ENCODE results near the gene COL1A2. TPM values are rescaled to one million over a fixed set of nuclear protein-coding genes. Genes with fewer than 3 reads are reported as not detected.

Gene COL1A2
- total RNA-seq, 1 experiment from 2014 or later: 42.1 TPM

GRCh38 chr7:94436018-94436604, 41.4 kb downstream of the COL1A2 start:
- Histone ChIP-seq H3T11ph (ENCODE audit: low read length) (no peak overlapping the region), H4K5ac (ENCODE audit: insufficient read length, low read depth, low read length) (no peak overlapping the region), H3K18ac (ENCODE audit: insufficient read length, low read depth, low read length) (no peak overlapping the region), H4K91ac (ENCODE audit: insufficient read length, low read depth, low read length) (no peak overlapping the region), H3K23me2 (ENCODE audit: insufficient read length, low read depth, low read length, poor library complexity, severe bottlenecking) (no peaks in the 10 kb centered on the region), H3K4me2 (ENCODE audit: insufficient read depth, insufficient read length, low read length) (no peak overlapping the region), H2BK120ac (ENCODE audit: low read depth, low read length, poor library complexity, severe bottlenecking) (no peak overlapping the region), H4K20me1 (ENCODE audit: control insufficient read depth, insufficient read depth, insufficient read length) (no peaks in the 10 kb centered on the region), H3K79me1 (ENCODE audit: insufficient read depth, low read depth, low read length, poor library complexity, severe bottlenecking) (no peaks in the 10 kb centered on the region), H3K27me3 (ENCODE audit: insufficient read depth, low read length) (no peaks in the 10 kb centered on the region), H3K9ac (ENCODE audit: extremely low read depth, insufficient read length, low read length) (no peak overlapping the region), H3K4me1 (ENCODE audit: insufficient read depth, low read length) (no peaks in the 10 kb centered on the region), H3K79me2 (ENCODE audit: insufficient read depth, low read length) (no peaks in the 10 kb centered on the region), H3K9me3 (ENCODE audit: control insufficient read depth, low read depth, low read length) (no peaks in the 10 kb centered on the region), H2AFZ (ENCODE audit: low read length) (no peak overlapping the region), H3K56ac (ENCODE audit: insufficient read length, low read depth, low read length) (no peak overlapping the region), H3K14ac (ENCODE audit: insufficient read depth, low read length) (no peak overlapping the region), H3K4ac (ENCODE audit: low read depth, low read length) (no peak overlapping the region), H2BK15ac (ENCODE audit: low read depth, low read length) (no peak overlapping the region), H2BK20ac (ENCODE audit: low read depth, low read length, poor library complexity, severe bottlenecking) (no peak overlapping the region), H2BK12ac (ENCODE audit: insufficient read length, low read depth, low read length) (no peak overlapping the region), H2AK5ac (ENCODE audit: insufficient read length, low read length) (no peak overlapping the region), H2BK5ac (ENCODE audit: insufficient read length, low read length) (no peak overlapping the region), H4K8ac (replicated peaks; ENCODE audit: insufficient read length, low read depth, low read length) (no peak overlapping the region), H3K23ac (ENCODE audit: insufficient read length, low read depth, low read length) (no peak overlapping the region), H3K27ac (ENCODE audit: insufficient read length, low read depth, low read length) (no peak overlapping the region)
- no CpG with 5 or more reads among the region's 6 CpGs for WGBS (ENCODE audit: extremely low coverage, insufficient read length, low lambda C conversion rate)
- Mint-ChIP-seq H3K36me3 (ENCODE audit: insufficient read depth in 1 of 3, low read depth in 3 of 3) (no peaks in the 10 kb centered on the region), H3K27me3 (ENCODE audit: low read depth) (no peaks in the 10 kb centered on the region), H3K4me3 (no peak overlapping the region), H3K27ac (no peak overlapping the region; a peak in 1 of 7 replicates), H3K9me3 (no peaks in the 10 kb centered on the region), H3K4me1 (peaks cover 11 to 19% of the 10 kb centered on the region in 2 experiments)
- DNase-seq: peak; percentile 60
- peak; percentile 89 for TF ChIP-seq CTCF (conservative IDR thresholded peaks at IDR 0.05)

Data from H9 (cell line).